ENCODE measurements around the gene WNT7A. TPM values are rescaled to one million over a fixed set of nuclear protein-coding genes. Genes with fewer than 3 reads are reported as not detected.

Gene WNT7A
- total RNA-seq, 1 experiment from 2014 or later: 0.34 TPM

DNA sequence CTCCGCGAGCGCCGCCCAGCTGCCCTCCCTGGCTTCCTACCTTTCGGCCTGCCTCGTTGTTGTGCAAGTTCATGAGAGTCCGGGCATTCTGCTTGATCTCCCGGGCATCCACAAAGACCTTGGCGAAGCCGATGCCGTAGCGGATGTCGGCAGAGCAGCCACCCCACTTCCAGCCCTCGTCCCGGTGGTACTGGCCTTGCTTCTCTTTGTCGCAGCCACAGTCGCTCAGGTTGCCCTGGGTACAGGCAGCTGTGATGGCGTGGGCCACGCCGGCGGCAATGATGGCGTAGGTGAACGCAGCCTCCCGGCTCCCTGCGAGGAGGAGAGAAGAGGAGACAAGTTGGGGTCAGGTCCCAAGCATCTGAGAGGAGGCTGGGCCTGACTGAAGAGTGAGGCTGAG, 25.4 kb downstream of the WNT7A start:
- ChIA-PET RAD21 (ENCODE audit: low non-redundant PET in 1 of 2, low total read pairs in 2 of 2, uncharacterized antibody in 2 of 2, unreplicated experiment in 2 of 2) (no interaction called here), CTCF (no interaction called here), POLR2A (no interaction called here)
- ATAC-seq (no peak), DNase-seq (ENCODE audit: low read depth, low spot score) (no peak)
- intact Hi-C loops (cut with micrococcal nuclease): no loop called here
- Histone ChIP-seq H3K9me2 (ENCODE audit: insufficient read depth) (no peaks in the 10 kb centered on the region), H3K27me3 (ENCODE audit: insufficient read depth, low read length) (no peaks in the 10 kb centered on the region), H3K4me2 (ENCODE audit: low read length) (peak overlapping the region; percentile 59), H2AFZ (ENCODE audit: low read depth, low read length, poor library complexity, severe bottlenecking) (no peak overlapping the region), H3K27ac (ENCODE audit: low read depth, low read length) (peak overlapping the region; percentile 64), H3K4me1 (ENCODE audit: control insufficient read depth in 1 of 2, insufficient read depth in 2 of 2, low read length in 2 of 2) (peaks cover 37 to 81% of the 10 kb centered on the region in 2 experiments), H3K36me3 (ENCODE audit: control insufficient read depth in 1 of 2, insufficient read depth in 2 of 2, low read length in 2 of 2) (no peaks in the 10 kb centered on the region), H3K79me2 (ENCODE audit: insufficient read depth, low read length) (no peaks in the 10 kb centered on the region), H3K4me3 (replicated peaks in 1 of 2; ENCODE audit: low read depth in 1 of 2, low read length in 2 of 2) (no peak overlapping the region), H3K9ac (ENCODE audit: low read length) (peak overlapping the region; percentile 48), H4K20me1 (ENCODE audit: insufficient read depth) (no peaks in the 10 kb centered on the region), H3K9me3 (ENCODE audit: control insufficient read depth in 1 of 2, insufficient read depth in 1 of 2, low read depth in 1 of 2, low read length in 2 of 2) (no peaks in the 10 kb centered on the region)
- BruUV-seq (replicated peaks): no TSS peak
- TF ChIP-seq, protein P1, sequence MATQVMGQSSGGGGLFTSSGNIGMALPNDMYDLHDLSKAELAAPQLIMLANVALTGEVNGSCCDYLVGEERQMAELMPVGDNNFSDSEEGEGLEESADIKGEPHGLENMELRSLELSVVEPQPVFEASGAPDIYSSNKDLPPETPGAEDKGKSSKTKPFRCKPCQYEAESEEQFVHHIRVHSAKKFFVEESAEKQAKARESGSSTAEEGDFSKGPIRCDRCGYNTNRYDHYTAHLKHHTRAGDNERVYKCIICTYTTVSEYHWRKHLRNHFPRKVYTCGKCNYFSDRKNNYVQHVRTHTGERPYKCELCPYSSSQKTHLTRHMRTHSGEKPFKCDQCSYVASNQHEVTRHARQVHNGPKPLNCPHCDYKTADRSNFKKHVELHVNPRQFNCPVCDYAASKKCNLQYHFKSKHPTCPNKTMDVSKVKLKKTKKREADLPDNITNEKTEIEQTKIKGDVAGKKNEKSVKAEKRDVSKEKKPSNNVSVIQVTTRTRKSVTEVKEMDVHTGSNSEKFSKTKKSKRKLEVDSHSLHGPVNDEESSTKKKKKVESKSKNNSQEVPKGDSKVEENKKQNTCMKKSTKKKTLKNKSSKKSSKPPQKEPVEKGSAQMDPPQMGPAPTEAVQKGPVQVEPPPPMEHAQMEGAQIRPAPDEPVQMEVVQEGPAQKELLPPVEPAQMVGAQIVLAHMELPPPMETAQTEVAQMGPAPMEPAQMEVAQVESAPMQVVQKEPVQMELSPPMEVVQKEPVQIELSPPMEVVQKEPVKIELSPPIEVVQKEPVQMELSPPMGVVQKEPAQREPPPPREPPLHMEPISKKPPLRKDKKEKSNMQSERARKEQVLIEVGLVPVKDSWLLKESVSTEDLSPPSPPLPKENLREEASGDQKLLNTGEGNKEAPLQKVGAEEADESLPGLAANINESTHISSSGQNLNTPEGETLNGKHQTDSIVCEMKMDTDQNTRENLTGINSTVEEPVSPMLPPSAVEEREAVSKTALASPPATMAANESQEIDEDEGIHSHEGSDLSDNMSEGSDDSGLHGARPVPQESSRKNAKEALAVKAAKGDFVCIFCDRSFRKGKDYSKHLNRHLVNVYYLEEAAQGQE (IDR thresholded peaks at IDR 0.05; ENCODE audit: low read depth): no peak
- TF ChIP-seq EGR1 (IDR thresholded peaks at IDR 0.05; ENCODE audit: low read depth) (no peak), RAD21 (IDR thresholded peaks at IDR 0.05; ENCODE audit: low read depth) (no peak), ZNF274 (IDR thresholded peaks at IDR 0.05; ENCODE audit: low read depth, low read length) (no peak), MAX (IDR thresholded peaks at IDR 0.05) (no peak), ATF3 (IDR thresholded peaks at IDR 0.05) (no peak), FOSL1 (IDR thresholded peaks at IDR 0.05; ENCODE audit: low read depth) (no peak), SIN3A (IDR thresholded peaks at IDR 0.05; ENCODE audit: low read depth) (no peak), POLR2A (IDR thresholded peaks at IDR 0.05; ENCODE audit: borderline replicate concordance, extremely low read depth, insufficient read depth, insufficient read length) (no peak), ZBTB33 (IDR thresholded peaks at IDR 0.05; ENCODE audit: extremely low read depth, insufficient replicate concordance, low read length) (no peak), ELF1 (IDR thresholded peaks at IDR 0.05; ENCODE audit: borderline replicate concordance, low read depth) (no peak), CBX3 (IDR thresholded peaks at IDR 0.05; ENCODE audit: low read depth) (no peak), SP1 (IDR thresholded peaks at IDR 0.05; ENCODE audit: low read depth) (no peak), POLR2AphosphoS5 (IDR thresholded peaks at IDR 0.05; ENCODE audit: low read depth, low read length) (no peak), EZH2 (IDR thresholded peaks at IDR 0.05) (no peak), JUND (IDR thresholded peaks at IDR 0.05) (no peak), SRF (IDR thresholded peaks at IDR 0.05; ENCODE audit: low read depth) (no peak)
- TF ChIP-seq, protein P2, sequence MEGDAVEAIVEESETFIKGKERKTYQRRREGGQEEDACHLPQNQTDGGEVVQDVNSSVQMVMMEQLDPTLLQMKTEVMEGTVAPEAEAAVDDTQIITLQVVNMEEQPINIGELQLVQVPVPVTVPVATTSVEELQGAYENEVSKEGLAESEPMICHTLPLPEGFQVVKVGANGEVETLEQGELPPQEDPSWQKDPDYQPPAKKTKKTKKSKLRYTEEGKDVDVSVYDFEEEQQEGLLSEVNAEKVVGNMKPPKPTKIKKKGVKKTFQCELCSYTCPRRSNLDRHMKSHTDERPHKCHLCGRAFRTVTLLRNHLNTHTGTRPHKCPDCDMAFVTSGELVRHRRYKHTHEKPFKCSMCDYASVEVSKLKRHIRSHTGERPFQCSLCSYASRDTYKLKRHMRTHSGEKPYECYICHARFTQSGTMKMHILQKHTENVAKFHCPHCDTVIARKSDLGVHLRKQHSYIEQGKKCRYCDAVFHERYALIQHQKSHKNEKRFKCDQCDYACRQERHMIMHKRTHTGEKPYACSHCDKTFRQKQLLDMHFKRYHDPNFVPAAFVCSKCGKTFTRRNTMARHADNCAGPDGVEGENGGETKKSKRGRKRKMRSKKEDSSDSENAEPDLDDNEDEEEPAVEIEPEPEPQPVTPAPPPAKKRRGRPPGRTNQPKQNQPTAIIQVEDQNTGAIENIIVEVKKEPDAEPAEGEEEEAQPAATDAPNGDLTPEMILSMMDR (IDR thresholded peaks at IDR 0.05 in 2 of 3, conservative IDR thresholded peaks at IDR 0.05 in 1 of 3; ENCODE audit: borderline replicate concordance in 1 of 3, insufficient read depth in 1 of 3, low read depth in 2 of 3, low read length in 2 of 3): no peak
